ENCODE data around the gene MATN4. TPM values are rescaled to one million over a fixed set of nuclear protein-coding genes. Genes with fewer than 3 reads are reported as not detected.

The MATN4 gene
- total RNA-seq, 1 experiment from 2014 or later = 0.18 TPM

GRCh38 chr20:45268531-45268930 is 39.6 kb downstream of the MATN4 start:
- no peak for DNase-seq
- Histone ChIP-seq H3K36me3 (no peaks in the 10 kb centered on the region), H3K27me3 (peaks cover 40% of the 10 kb centered on the region), H3K4me1 (no peaks in the 10 kb centered on the region), H3K4me3 (no peak overlapping the region), H3K27ac (no peak overlapping the region), H3K9me3 (replicated peaks) (no peaks in the 10 kb centered on the region)

GRCh38 chr20:45266977-45267376 is 41.1 kb downstream of the MATN4 start:
- peaks cover 49% of the 10 kb centered on the region for H3K27me3 ChIP-seq
- no peak for DNase-seq
- no peak overlapping the region for H3K27ac ChIP-seq
- H3K36me3 ChIP-seq = no peaks in the 10 kb centered on the region
- H3K4me1 ChIP-seq = no peaks in the 10 kb centered on the region
- H3K9me3 ChIP-seq (replicated peaks) = peaks cover 4% of the 10 kb centered on the region; the same call in 1 of the 2 replicates
- H3K4me3 ChIP-seq = no peak overlapping the region

GRCh38 chr20:45263556-45264266 is 44.4 kb downstream of the MATN4 start:
- Histone ChIP-seq H3K27me3 (peaks cover 36% of the 10 kb centered on the region), H3K27ac (no peak overlapping the region), H3K4me3 (no peak overlapping the region), H3K9me3 (replicated peaks) (peaks cover 4% of the 10 kb centered on the region; the same call in 1 of the 2 replicates), H3K36me3 (no peaks in the 10 kb centered on the region), H3K4me1 (no peaks in the 10 kb centered on the region)
- DNase-seq = no peak

DNA sequence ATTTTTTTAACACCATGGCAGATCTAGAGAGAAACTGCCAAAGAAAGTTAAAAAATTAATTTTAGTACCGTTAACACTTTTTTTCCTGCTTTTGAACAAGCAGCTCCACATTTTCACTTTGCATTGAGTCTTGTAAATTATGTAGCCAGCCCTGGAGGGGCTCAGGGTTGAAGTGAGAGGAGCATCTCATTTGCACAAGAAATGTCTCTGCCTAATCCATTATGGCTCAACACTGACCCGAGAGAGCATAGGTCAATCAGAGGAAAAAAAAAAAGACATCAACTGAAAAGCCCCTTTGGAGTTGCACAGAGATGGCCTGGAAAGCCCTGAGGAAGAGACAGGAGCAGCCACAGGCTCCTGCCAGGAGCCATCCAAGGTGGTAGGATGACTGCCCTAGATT is 49.4 kb downstream of the MATN4 start:
- Histone ChIP-seq H3K9me3 (replicated peaks) (peaks cover 4% of the 10 kb centered on the region; the same call in 1 of the 2 replicates), H3K27me3 (peaks cover 30% of the 10 kb centered on the region), H3K27ac (no peak overlapping the region), H3K4me1 (no peaks in the 10 kb centered on the region), H3K36me3 (no peaks in the 10 kb centered on the region), H3K4me3 (no peak overlapping the region)
- no peak for DNase-seq

DNA sequence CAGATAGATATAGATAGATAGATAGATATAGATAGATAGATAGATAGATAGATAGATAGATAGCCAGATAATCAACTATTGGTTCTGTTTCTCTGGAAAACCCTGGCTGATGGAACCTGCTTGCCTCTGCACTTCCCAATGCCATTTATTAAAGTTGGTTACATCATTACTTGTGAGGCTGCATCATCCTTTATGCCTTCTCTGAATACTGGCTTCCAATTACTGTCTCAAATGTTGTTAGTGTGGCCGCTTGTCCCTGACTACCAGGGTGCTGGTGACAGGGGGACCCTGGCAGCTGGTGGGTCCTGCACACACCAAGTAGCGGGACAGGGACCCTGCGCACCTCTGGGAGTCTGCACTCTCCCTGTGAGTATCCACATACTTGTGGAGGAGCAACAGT is 49.8 kb downstream of the MATN4 start:
- H3K36me3 ChIP-seq = no peaks in the 10 kb centered on the region
- peaks cover 4% of the 10 kb centered on the region; the same call in 1 of the 2 replicates for H3K9me3 ChIP-seq (replicated peaks)
- H3K4me3 ChIP-seq = no peak overlapping the region
- H3K27ac ChIP-seq = no peak overlapping the region
- H3K27me3 ChIP-seq = peaks cover 26% of the 10 kb centered on the region
- DNase-seq = no peak
- no peaks in the 10 kb centered on the region for H3K4me1 ChIP-seq

DNA sequence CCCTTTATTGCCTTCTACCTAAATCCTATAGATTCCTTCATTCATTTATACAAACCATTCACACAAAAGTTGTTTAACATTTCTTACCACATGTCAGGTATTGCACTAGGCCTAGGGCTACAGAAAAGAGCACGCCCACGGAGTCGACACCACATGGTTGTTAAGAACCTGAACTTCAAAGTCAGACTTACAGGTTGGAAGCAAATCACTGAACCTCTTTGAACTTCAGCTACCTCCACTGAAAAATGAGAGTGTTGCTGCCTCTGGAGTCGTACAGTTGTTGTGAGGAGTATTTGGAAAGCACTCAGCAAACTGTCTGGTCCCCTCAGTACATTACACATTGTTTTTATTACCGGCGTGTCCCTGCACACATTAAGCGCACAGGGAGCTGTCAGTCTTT is 50.4 kb downstream of the MATN4 start:
- no peak overlapping the region for H3K4me3 ChIP-seq
- H3K4me1 ChIP-seq = no peaks in the 10 kb centered on the region
- H3K36me3 ChIP-seq = no peaks in the 10 kb centered on the region
- H3K27me3 ChIP-seq = peaks cover 20% of the 10 kb centered on the region
- peaks cover under 1% of the 10 kb centered on the region; the same call in 1 of the 2 replicates for H3K9me3 ChIP-seq (replicated peaks)
- DNase-seq = no peak
- H3K27ac ChIP-seq = no peak overlapping the region

DNA sequence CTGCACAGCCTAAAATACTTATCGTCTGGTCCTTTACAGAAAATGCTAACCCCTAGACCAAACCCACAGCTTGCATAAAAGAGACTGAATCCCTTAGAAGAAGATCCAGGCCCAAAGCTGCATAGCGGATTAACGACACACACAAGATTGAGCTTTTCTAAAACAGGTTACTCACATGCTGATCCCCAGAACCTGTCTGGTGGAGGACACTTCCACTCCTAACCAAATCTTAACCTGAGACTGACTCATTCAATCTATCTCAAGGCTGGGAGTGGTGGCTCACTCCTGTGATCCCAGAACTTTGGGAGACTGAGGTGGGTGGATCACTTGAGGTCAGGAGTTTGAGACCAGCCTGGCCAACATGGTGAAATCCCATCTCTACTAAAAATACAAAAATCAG is 50.9 kb downstream of the MATN4 start:
- H3K9me3 ChIP-seq (replicated peaks) = no peaks in the 10 kb centered on the region
- no peak overlapping the region for H3K27ac ChIP-seq
- no peak overlapping the region for H3K4me3 ChIP-seq
- peaks cover 22% of the 10 kb centered on the region for H3K27me3 ChIP-seq
- no peak for DNase-seq
- no peaks in the 10 kb centered on the region for H3K36me3 ChIP-seq
- H3K4me1 ChIP-seq = no peaks in the 10 kb centered on the region

GRCh38 chr20:45254383-45255262 is 53.5 kb downstream of the MATN4 start, which contains the start of gene SLPI:
TSS of gene SLPI (minus strand) at chr20:45254564. CDS start at chr20:45254543, 21 bp downstream.
- no peak for DNase-seq
- H3K27ac ChIP-seq = no peak within 1 kb of the TSS
- H3K27me3 ChIP-seq = peaks cover 34% of the 10 kb centered on the region
- H3K4me1 ChIP-seq = no peaks in the 10 kb centered on the region
- H3K4me3 ChIP-seq = no peak within 1 kb of the TSS
- H3K9me3 ChIP-seq (replicated peaks) = no peaks in the 10 kb centered on the region
- no peaks in the 10 kb centered on the region for H3K36me3 ChIP-seq

DNA sequence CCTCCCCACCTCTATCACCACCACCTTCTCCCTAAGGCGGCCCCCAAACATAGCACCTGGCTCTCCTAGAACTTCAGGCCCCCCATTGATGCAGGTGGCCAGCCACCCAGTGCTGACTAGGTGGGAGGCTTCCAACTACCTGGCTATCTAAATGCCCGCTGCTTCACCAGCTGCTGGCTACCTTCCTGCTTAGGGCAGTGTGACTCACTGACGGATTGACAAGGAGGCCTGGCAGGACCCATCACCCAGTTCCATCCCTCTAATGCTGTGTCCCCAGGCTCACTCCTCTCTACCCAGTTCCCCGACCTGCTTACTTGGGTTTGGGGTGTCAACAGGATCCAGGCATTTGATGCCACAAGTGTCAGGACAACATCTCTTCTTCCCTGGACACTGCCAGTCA is 54.8 kb downstream of the MATN4 start:
- Histone ChIP-seq H3K27ac (no peak overlapping the region), H3K36me3 (no peaks in the 10 kb centered on the region), H3K4me3 (no peak overlapping the region), H3K27me3 (peaks cover 24% of the 10 kb centered on the region), H3K4me1 (no peaks in the 10 kb centered on the region), H3K9me3 (replicated peaks) (no peaks in the 10 kb centered on the region)
- no peak for DNase-seq

GRCh38 chr20:45251884-45252560 is 56.1 kb downstream of the MATN4 start:
- no peaks in the 10 kb centered on the region for H3K4me1 ChIP-seq

DNA sequence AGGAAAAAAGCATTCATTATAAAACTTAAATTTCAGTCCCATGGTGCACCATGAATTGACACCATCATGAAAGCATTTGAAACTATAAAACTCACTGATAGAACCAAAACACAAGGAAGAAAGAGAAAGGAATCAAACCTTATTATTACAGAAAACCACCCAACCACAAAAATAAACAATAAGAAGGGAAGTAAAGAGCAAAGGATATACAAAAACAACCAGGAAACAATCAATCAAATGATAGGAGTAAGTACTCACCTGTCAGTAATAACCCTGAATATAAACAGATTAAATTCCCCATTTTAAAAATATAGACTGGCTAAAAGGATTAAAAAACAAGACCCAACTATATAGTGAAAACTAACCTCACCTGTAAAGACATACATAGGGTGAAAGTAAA is 59.5 kb downstream of the MATN4 start:
- H3K4me3 ChIP-seq = no peak overlapping the region
- H3K4me1 ChIP-seq = no peaks in the 10 kb centered on the region
- H3K27ac ChIP-seq = no peak overlapping the region
- no peaks in the 10 kb centered on the region for H3K36me3 ChIP-seq
- DNase-seq = no peak
- no peaks in the 10 kb centered on the region for H3K9me3 ChIP-seq (replicated peaks)
- H3K27me3 ChIP-seq = peaks cover 30% of the 10 kb centered on the region

More at GRCh38 chr20:45251884-45252560, 56.1 kb downstream of the MATN4 start:
- no peaks in the 10 kb centered on the region for H3K9me3 ChIP-seq (replicated peaks)
- peaks cover 26% of the 10 kb centered on the region for H3K27me3 ChIP-seq
- no peak overlapping the region for H3K27ac ChIP-seq
- no peak overlapping the region for H3K4me3 ChIP-seq
- DNase-seq = no peak
- H3K36me3 ChIP-seq = no peaks in the 10 kb centered on the region

GRCh38 chr20:45247865-45248264 is 60.2 kb downstream of the MATN4 start:
- no peaks in the 10 kb centered on the region for H3K9me3 ChIP-seq (replicated peaks)
- no peaks in the 10 kb centered on the region for H3K4me1 ChIP-seq
- DNase-seq = no peak
- no peak overlapping the region for H3K4me3 ChIP-seq
- H3K36me3 ChIP-seq = no peaks in the 10 kb centered on the region
- H3K27me3 ChIP-seq = peaks cover 30% of the 10 kb centered on the region
- no peak overlapping the region for H3K27ac ChIP-seq

- Histone ChIP-seq H3K27ac (no peak overlapping the region), H3K4me1 (no peaks in the 10 kb centered on the region), H3K36me3 (no peaks in the 10 kb centered on the region), H3K27me3 (peaks cover 23% of the 10 kb centered on the region), H3K4me3 (no peak overlapping the region), H3K9me3 (replicated peaks) (no peaks in the 10 kb centered on the region)
- no peak for DNase-seq
These were observed 62.0 kb downstream of the MATN4 start for GRCh38 chr20:45246109-45246508.

Measured in SJCRH30 (cell line).